Measurements from ENCODE around the gene FNDC8.
"Not testable (repeated sequence)": the region's sequence is repeated elsewhere in the genome, so short reads cannot be mapped to it uniquely, and the experiment has no call there.

The FNDC8 gene

DNA sequence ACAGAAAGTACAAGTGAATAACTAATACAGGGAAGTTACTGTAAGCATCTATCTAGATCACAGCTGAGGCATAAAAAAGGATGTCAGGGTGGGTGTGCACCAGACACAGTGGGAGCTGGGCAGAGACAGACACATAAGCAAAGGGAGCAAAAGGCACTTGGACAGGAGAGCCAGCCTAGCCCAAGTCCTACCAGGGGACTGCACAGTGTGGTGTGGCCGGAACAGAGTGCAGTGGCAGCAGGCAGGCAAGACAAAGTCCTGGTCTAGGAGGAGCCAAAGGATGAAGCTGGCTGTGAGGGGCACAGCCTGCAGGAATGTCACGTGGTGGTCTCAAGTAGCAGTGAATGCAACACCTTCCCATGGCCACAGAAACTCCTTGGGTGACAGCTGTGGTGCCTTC lies 23.6 kb upstream of the FNDC8 start:
- ATAC-seq = no peak

DNA sequence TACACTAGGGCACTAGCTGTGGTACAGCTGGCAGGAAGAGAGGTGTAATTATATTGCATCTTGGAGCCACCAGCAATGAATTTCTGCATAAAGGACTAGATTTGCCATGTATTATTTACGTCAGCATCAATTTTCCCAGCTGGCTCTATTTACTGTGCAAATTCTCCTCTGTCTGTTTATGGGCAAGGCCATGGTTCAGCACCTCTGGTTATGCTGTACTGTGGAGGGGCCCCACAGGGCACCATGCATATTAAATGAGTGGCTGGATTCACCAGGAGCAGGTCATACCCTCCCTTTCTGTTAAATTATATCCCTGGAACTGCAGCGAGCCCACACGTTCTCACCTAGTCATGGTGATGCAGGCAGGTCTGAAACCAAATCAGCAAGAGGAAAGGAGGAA lies 21.5 kb upstream of the FNDC8 start:
- ATAC-seq = no peak

DNA sequence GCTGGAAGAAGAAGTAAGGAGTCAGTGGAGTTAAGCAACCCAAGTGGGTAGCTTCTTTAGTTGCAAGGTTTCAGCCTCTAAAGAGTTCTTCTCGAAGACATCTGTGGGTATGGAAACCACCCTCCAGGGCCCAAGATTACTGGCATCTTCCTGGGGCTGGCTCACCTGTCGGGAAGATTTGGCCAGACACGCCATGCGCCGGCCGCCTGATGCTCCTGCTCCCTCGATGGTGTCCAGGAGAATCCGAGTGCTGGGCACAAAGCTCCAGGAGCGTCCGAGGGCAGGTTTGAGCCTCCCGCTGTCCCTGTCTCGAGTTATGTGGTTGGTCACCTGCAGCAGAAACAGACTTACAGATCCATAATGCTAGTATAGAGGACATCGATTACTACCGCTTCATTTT lies 20.4 kb upstream of the FNDC8 start:
- ATAC-seq = no peak

DNA sequence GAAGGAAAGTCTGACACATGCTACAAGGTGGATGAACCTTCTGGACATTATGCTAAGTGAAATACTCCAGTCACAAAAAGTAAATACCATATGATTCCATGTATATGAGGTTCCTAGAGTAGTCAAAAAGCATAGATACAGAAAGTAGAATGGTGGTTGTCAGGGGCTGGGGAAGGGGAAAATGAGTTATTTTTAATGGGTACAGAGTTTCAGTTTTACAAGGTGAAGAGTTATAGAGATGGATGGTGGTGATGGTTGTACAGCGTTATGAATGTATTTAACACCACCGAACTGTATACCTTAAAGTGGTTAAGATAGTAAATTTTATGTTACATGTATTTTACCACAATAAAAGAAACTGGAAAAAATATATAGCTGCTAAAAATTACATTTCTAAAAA lies 19.7 kb upstream of the FNDC8 start:
- ATAC-seq = no peak

DNA sequence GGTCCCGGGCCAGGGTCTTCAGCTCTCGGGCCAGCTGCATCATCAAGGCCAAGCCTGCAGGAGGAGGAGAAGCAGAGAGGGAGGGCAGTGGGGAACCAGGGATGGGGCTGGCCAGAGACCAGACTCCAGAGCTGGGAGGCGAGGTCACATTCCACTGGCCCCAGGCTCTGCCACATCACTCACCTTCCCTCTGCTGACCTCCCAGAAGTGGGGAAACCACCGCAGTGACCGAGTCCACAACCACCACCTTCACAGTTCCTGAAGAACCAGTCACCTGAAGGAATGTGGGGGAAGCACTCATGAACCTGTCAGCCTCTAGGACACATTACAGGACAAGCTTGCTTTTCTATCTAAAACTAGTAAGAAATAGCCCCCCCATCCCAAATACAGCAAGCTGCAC lies 18.1 kb upstream of the FNDC8 start:
- no peak for ATAC-seq

DNA sequence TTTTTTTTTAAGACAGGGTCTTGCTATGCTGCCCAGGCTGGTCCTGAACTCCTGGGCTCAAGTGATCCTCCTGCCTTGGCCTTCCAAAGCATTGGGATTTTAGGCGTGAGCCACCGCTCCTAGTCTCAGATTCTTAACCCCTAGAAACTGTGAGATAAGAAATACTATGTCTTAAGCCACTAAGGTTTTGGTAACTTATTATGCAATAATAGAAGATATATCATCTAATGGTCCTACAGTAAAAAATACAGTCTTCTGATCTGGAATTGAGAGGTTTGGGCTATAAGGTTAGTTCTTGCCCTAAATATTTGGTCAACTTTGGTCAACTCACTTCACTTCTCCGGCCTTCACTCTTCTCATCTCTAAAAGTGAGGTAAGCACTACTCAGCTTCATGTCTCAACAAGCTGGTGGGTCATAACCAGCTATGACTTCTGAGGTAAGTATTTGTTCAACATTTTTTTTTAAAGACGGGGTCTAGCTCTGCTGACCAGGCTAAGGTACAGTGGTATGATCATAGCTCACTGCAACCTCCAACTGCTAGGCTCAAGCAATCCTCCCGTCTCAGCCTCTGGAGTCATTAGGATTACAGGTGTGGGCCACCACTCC lies 16.5 kb upstream of the FNDC8 start:
- ATAC-seq = no peak

DNA sequence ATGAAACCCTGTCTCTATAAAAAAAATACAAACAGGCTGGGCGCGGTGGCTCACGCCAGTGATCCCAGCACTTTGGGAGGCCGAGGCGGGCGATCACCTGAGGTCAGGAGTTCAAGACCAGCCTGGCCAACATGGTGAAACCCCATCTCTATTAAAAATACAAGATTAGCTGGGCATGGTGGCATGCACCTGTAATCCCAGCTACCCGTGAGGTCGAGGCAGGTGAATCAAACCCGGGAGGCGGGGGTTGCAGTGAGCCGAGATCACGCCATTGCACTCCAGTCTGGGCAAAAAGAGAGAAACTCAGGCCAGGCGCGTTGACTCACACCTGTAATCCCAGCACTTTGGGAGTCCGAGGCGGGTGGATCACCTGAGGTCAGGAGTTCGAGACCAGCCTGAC lies 10.6 kb upstream of the FNDC8 start:
- ATAC-seq = not testable (repeated sequence)

DNA sequence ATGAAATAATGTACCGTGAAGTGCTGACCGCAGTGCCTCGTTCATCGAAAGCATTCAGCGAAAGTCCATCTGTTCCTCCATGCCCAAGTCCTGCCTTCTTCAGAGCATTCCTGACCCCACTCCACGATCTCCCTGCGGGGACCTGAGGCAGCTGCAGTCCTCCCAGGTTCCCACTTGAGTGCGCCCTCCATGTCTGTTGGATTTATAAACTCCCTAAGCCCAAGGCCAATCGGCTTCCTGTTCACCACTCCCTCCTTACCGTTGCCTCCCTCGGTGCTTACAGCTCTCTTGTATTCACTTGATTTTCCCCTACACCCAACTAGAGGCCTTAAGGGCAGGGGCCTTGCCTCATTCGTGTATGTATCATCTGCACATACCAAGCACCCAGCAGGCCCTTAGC lies 4.6 kb upstream of the FNDC8 start:
- ATAC-seq = no peak

DNA sequence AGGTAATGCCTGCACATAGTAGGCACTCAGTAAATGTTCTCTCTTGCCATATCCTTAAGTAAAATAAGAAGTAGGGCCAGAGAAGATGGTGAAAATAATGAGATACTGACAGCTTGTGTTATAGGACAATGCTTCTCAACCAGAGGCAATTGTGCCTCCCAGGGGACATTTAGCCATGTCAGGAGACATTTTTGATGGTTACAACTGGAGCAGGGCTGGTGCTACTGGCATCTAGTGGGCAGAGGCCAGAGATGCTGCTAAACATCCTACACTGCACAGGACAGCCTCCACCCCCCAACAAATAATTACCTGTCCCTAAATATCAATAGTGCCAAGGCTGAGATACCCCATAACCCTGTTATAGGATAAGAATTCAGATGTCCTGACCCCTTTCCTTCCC lies 3.4 kb upstream of the FNDC8 start:
- peak in 1 of 2 donors; percentile 42 for ATAC-seq

DNA sequence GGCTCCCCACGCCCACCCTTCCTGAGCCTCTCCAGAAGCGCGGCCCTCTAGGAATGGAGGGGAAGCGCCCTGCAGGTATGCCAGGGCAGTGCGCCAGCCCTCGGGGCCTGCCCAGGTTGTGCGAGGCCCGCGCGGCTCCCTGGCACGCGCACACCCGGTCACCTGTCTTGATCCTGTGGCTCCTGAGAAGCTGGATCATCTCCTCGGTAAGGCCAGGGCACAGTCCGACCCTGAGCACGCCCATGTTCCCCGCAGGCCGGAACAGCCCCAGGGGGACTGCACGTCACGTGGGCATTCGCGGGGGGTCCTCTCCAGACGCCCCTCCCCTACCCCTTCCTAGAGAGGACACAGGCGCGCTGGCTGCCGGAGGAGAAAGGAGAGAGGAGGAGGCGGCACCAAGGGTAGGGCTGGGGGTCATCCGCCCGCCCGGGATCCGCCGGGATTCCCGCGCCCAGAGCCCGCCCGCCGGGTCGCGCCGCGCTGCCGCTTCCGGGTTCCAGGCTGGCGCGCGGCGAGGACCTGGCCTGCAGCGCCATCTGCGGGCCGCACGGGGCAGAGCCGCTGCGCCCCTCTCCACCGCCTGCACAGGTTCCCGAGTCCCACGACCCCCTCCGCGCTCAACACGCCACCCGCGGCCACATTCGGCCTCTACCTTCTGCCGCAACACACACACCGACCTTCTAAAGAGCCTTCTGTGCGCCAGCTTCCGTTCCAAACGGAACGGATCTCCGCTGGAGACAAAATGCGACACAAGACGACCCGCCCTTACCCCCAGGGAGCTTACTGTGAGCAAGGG lies 1.8 kb upstream of the FNDC8 start, which contains the start of gene RAD51D:
Gene RAD51D, minus strand, starts transcription at position 491 of the 796 bp plus-strand sequence. Its CDS starts 247 bp downstream, at position 244.
- peak; percentile 90 to 91 for ATAC-seq

DNA sequence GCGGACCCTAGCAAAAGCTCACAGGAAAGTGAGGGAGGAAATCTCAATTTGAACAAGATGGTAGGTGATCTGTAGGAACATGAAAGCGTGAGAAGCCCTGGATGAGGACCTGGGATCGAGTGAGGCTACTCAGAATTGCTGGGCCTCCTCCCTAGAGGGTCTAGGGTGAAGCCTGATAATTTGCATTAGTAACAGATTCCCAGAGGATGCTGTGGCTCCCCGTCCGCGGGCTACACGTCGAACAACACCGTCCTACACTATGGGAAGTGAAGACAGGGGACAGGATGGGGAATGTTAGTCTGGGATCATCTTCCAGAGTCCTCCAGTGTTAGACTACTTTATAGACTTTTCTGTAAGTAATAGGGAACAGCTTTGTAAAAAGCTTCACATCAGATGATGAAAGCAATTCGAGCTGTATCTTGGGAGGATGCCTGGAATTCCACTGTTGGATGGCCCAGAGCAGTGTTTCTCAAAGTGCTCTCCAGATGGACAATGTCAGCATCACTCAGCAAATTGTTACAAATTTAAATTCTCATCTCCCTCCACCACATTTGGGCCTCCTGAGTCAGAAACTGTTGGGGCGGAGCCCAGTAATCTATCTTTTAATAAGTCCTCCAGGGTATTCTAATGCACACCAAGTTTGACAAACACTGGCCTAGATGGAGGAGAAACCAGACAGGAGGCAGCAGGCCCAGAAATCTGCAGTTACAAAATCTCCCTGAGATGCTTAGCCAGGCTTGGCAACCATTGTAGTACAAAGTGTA lies 6.5 kb downstream of the FNDC8 start:
- no peak for ATAC-seq

DNA sequence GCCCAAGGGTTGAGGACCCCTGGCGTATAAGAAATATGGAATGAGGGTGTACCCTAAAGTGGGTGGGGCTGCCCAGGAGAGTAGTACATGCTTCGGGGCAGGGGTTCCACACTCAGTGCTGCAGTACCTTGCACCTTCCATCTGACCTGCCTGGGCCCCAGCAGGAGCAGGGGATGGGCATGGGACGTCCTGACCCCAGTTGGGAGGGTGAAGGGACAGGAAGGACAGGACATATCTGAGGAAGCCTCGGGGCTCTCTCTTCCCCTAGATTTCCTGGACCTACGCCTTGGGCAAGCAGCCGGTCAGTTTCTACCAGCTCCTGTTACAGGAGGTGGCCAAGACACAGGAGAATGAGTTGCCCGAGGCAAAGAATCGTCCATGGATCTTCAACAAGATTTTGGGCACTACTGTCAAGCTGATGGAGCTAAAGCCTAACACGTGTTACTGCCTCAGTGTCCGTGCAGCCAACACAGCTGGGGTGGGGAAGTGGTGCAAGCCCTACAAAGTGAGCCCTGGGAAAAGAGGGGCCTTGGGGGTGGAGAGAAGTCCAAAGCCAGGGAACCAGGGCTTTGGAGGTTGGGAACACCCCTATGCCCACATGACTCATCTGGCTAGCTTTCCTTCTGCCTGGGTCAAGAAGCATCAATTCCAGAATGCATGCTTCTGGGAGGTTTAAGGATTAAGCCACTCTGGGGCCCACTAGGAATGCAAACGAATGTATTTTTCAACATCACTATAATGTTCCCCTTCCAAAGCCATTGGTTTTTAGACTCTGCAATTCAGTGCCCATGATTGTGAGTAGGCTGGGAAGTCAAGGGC lies 7.9 kb downstream of the FNDC8 start:
- ATAC-seq = no peak

DNA sequence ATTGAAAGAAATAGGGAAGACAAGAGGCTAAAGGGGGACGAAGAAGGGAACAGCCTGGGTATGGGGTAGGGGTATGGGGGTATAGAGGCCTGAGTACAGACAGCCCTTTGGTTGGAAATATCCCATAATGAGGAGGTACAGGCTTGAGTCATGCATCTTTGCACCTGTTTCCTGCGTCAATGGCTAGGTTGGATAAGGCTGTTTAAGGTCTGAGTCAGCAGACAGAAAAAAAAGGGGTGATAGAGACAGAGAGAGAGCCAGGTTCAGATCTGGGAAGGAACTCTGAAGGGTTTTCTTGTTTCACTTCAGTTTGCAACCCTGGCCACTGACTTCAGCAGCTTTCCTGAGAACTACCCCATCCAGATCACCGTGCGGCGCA lies 8.5 kb downstream of the FNDC8 start:
- ATAC-seq = no peak

DNA sequence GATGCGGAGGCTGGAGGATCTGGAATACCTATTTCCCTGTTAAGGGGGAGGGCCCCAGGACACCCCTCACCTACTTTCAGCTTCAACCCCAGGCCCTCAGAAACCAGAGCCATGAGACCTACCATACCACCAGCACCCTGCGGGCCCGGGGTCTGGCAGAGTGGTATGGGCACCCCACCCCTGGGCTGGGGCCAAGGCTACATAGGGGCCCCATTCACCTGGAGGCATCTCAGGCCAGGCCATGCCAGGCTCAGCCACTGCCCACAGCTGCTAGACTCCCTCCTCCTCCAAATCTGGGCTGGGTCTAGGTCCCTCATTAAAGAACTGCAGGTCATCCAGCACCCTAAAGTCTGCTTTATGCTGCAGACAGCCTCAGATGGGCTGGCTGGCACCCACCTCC lies 9.0 kb downstream of the FNDC8 start:
- ATAC-seq = no peak

DNA sequence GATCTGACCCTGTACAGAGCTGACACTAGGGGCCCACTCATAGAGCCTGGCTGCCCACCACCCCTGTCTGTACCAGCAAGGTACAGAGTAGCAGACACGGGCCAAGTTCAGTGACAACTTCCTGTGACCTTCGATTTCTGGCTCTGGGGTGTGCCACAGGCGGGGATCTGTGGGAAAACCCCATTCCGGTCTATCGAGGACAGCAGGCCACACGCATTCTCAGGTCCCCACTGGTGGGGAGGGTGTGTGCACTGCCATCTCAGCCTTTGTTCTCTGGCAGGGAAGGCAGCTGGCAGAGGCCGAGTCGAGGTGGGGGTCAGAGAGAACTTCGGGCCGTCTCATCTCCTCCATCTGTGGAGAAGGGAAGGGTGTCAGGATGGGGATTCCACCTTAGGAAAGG lies 10.7 kb downstream of the FNDC8 start:
- ATAC-seq = peak in 1 of 2 donors; percentile 15

DNA sequence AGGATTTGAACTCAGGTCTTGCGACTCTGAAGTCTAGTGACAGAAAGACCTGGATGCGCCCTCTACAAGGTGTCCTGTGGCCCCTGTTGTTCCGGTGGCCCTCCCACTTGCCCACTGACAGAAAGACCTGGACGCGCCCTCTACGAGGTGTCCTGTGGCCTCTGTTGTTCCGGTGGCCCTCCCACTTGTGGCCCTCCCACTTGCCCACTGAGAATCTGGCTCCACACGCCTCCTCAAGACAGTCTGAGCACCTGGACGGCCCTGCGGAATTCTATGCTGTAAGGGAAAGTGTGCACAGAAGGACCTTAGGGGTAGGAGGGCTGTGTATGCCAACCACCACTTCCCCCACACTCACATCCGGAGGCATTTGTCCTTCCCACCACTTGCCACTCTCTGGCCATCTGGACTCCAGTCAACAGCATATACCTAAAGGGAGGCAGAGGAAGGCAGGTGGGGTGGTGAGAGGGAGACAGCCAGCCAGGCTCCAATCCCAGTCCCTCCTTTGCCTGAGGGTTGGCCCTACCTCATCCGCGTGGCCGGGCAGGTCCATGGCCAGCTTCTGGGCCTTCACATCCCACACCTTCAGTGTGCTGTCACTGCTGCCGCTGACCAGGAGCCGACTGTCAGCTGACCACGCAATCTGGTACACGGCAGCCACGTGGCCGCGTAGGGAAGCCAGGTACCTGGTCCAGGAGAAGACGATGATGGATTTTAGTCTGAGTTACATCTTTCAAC lies 11.6 kb downstream of the FNDC8 start:
- no peak for ATAC-seq

DNA sequence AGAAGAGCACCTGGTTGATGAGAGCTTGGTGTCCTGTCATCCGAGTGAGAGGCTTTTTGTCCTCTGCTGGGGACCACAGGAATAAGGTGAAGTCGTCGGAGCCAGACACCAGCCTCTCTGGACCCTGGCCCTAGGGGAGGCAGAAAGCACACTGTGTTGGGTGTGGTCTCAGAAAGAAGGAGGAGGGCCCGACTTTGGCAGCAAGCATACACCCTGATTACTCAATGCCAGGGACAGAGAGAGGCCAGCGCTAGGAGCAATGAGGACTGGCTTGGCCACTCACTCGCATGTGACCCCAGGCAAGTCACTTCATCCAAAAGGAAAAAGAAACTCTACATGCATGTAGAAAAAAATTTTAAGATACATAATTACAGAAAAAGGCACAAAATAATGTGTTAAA lies 13.9 kb downstream of the FNDC8 start:
- ATAC-seq = no peak

DNA sequence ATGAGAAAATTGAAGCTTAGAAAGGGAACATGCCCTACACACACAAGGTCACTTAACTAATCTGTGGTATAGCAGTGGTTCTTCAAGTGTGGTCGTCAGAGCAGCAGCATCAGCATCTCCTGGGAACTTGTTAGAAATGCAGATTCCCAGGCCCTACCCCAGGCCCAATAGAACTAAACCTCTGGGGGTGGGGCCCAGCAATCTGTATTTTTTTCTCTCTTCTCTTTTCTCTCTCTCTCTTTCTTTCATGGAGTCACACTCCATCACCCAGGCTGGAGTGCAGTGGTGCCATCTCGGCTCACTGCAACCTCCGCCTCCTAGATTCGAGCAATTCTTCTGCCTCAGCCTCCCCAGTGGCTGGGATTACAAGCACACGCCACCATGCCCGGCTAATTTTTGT lies 16.8 kb downstream of the FNDC8 start:
- ATAC-seq = no peak

DNA sequence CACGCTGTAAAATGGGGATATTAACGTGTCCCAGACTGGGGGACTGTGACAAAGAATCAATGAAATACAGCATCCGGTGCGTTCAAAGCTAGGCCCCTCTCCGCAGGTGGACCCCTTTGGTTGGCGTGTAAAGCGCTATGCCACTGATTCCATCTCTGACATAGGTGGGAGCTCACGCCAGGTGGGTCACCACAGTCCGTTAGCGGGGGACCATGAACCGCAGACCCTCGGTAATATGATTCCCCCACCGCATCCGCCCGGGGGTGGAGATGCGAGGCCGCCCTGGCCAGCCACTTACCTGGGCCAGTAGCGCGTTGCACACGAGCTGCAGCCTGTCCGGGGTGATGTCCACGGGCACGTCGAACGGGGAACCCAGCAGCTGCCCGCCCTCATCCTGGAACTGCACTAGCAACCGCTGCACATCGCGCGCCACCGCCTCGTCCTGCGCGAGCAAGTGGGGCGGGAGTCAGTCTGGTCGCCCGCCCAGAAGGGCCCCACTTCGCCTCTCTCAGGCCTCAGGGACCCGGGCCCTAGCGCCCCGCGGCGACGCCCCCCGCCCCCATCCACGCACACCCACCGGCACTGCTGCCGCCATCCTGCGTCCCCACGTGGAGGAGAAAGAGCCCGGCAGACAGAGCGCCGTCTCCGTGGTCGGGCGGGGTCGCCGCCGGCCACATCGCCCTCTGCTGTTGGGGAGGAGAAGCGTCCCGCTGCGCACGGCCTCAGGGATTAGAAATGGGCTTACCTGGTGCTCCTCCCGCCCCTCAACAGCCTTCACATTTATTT lies 20.5 kb downstream of the FNDC8 start, which contains the start of gene NLE1:
Gene NLE1, minus strand, starts transcription at position 623 of the 786 bp plus-strand sequence. Its CDS starts 28 bp downstream, at position 595.
- ATAC-seq = peak; percentile 96 to 97

DNA sequence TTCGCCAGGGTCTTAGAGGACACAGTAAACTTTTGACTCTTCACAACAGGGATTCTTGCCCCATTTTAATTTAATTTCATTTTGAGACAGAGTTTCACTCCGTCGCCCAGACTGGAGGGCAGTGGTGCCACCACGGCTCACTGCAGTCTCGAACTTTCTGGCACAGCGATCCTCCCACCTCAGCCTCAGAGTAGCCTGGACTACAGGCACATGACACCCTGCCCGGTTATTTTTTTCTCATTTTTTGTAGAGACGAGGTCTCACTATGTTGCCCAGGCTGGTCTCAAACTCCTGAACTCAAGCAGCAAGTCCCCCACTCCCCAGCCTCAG lies 21.0 kb downstream of the FNDC8 start:
- ATAC-seq = no peak

DNA sequence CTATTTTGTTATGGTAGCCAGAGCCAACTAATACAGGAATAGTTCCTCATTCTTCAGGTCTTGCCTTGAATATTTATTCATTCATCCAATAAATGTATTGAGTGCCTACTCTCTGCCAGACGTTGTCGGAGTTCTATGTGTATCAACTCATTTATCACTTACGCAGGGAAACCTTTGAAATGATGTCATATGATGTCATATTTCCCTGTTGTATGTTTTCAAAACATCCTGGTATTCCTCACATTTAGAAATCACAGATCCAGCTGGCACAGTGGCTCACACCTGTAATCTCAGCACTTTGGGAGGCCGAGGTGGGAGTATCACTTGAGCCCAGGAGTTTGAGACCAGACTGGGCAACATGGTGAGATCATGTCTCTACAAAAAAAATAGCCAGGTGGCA lies 23.4 kb downstream of the FNDC8 start:
- no peak for ATAC-seq
